C4-2B (cell line): Measurements from ENCODE around the gene NUF2.
"Not testable (repeated sequence)": the region's sequence is repeated elsewhere in the genome, so short reads cannot be mapped to it uniquely, and the experiment has no call there.

Experiments used
- ZFX ChIP-seq: fragments of 450-650 bp; IDR thresholded peaks from 2 replicates; pipeline ENCODE4 v1.6.1; 2017
- TF ChIP-seq, protein P1 (sequence below): fragments of 450-650 bp; conservative IDR thresholded peaks from 2 replicates; pipeline ENCODE4 v1.5.1; 2017; ENCODE audit warnings: mild to moderate bottlenecking

DNA sequence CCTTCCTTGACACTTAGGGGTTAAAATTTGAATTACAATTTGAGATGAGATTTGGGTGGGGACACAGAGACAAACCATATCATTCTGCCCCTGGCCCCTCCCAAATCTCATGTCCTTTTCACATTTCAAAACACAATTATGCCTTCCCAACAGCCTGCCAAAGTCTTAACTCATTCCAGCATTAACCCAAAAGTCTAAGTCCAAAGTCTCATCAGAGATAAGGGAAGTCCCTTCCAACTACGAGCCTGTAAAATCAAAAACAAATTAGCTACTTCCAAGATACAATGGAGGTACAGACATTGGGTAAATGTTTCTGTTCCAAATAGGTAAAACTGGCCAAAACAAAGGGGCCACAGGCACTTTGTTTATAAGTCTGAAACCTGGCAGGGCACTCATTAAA lies 28.3 kb upstream of the NUF2 start:
- TF ChIP-seq, protein P1, sequence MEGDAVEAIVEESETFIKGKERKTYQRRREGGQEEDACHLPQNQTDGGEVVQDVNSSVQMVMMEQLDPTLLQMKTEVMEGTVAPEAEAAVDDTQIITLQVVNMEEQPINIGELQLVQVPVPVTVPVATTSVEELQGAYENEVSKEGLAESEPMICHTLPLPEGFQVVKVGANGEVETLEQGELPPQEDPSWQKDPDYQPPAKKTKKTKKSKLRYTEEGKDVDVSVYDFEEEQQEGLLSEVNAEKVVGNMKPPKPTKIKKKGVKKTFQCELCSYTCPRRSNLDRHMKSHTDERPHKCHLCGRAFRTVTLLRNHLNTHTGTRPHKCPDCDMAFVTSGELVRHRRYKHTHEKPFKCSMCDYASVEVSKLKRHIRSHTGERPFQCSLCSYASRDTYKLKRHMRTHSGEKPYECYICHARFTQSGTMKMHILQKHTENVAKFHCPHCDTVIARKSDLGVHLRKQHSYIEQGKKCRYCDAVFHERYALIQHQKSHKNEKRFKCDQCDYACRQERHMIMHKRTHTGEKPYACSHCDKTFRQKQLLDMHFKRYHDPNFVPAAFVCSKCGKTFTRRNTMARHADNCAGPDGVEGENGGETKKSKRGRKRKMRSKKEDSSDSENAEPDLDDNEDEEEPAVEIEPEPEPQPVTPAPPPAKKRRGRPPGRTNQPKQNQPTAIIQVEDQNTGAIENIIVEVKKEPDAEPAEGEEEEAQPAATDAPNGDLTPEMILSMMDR: not testable (repeated sequence)
- TF ChIP-seq ZFX: not testable (repeated sequence)
